Measurements from ENCODE around the gene CYP11A1. TPM values are rescaled to one million over a fixed set of nuclear protein-coding genes. Genes with fewer than 3 reads are reported as not detected.

Gene CYP11A1
- polyA plus RNA-seq, 3 donors = not detected

DNA sequence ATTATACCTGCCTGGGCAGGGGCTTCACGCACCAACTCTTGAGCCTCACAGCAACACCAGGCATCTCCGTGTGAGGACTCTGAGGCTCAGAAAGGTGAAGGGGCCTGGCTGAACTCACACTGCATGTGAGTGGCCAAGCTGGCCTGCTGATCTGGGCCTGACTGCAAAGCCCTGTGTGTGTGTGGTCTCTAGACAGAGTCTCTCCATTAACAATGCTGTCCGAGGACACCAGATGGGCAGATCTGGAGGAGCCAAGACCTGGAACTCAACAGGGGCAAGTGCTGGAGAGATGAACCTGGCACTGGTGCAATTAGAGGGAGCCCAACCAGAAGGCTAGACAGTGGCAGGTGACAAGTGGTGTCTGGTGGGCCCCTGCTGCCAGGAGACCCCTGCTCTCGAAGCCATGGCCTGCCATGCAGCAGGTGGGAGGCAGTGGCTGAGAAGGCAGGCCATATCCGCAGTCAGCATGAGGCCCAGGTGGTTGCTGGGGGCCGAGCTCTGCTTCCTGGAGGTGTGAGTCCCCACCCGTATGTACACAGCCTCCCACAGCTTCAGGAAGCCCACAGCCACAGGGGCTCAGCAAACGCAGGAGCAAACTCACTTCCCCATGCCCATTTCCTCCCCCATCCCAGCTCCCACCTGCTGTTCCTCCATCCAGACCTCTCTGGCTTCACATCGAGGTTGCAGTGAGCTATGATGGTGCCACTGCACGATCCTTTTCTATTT is 39.0 kb downstream of the CYP11A1 start:
- H3K4me3 Mint-ChIP-seq = no peak overlapping the region
- DNase-seq = no peak
- Histone ChIP-seq H3K4me3 (replicated peaks in 1 of 3; ENCODE audit: low read depth in 2 of 3, low read length in 3 of 3) (no peak overlapping the region), H3K79me2 (ENCODE audit: insufficient read depth, low read length) (no peaks in the 10 kb centered on the region), H3K4me1 (ENCODE audit: control insufficient read depth in 1 of 2, insufficient read depth in 2 of 2, low read length in 2 of 2) (no peaks in the 10 kb centered on the region), H2AFZ (ENCODE audit: insufficient read depth, low read depth, low read length, poor library complexity, severe bottlenecking) (no peak overlapping the region), H3K27me3 (ENCODE audit: control insufficient read depth in 2 of 2, insufficient read depth in 2 of 2, low read length in 2 of 2) (no peaks in the 10 kb centered on the region), H3K9me3 (replicated peaks in 1 of 2; ENCODE audit: control insufficient read depth in 1 of 2, insufficient read depth in 1 of 2, low read length in 2 of 2) (no peaks in the 10 kb centered on the region), H3K27ac (ENCODE audit: low read depth in 1 of 2, low read length in 2 of 2) (no peak overlapping the region), H4K20me1 (ENCODE audit: insufficient read depth, low read length) (no peaks in the 10 kb centered on the region), H3K36me3 (replicated peaks in 1 of 2; ENCODE audit: control insufficient read depth in 1 of 2, insufficient read depth in 2 of 2, low read length in 2 of 2) (no peaks in the 10 kb centered on the region), H3K9ac (ENCODE audit: insufficient read depth, low read length, poor library complexity, severe bottlenecking) (no peak overlapping the region), H3K4me2 (replicated peaks; ENCODE audit: extremely low read depth, low read length, poor library complexity, severe bottlenecking) (no peak overlapping the region)
- H3K36me3 Mint-ChIP-seq = no peaks in the 10 kb centered on the region
- no peak overlapping the region for H3K27ac Mint-ChIP-seq
- H3K9me3 Mint-ChIP-seq = peaks cover 0 to under 1% (median 0%) of the 10 kb centered on the region in 7 donors
- TF ChIP-seq, protein P1, sequence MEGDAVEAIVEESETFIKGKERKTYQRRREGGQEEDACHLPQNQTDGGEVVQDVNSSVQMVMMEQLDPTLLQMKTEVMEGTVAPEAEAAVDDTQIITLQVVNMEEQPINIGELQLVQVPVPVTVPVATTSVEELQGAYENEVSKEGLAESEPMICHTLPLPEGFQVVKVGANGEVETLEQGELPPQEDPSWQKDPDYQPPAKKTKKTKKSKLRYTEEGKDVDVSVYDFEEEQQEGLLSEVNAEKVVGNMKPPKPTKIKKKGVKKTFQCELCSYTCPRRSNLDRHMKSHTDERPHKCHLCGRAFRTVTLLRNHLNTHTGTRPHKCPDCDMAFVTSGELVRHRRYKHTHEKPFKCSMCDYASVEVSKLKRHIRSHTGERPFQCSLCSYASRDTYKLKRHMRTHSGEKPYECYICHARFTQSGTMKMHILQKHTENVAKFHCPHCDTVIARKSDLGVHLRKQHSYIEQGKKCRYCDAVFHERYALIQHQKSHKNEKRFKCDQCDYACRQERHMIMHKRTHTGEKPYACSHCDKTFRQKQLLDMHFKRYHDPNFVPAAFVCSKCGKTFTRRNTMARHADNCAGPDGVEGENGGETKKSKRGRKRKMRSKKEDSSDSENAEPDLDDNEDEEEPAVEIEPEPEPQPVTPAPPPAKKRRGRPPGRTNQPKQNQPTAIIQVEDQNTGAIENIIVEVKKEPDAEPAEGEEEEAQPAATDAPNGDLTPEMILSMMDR (IDR thresholded peaks at IDR 0.05) = no peak
- intact Hi-C loops (cut with micrococcal nuclease) = loop anchor here in 1 of 2 donors (10.0 kb wide), 1 partner anchor 354 kb away; no protein-coding TSS in a partner anchor
- WGBS (ENCODE audit: insufficient coverage) = 27% methylated on average over 8 of the region's 10 CpGs
- H3K27me3 Mint-ChIP-seq (ENCODE audit: low read depth in 3 of 3) = peaks cover 6 to 10% (median 6%) of the 10 kb centered on the region in 3 donors
- no peaks in the 10 kb centered on the region for H3K4me1 Mint-ChIP-seq

DNA sequence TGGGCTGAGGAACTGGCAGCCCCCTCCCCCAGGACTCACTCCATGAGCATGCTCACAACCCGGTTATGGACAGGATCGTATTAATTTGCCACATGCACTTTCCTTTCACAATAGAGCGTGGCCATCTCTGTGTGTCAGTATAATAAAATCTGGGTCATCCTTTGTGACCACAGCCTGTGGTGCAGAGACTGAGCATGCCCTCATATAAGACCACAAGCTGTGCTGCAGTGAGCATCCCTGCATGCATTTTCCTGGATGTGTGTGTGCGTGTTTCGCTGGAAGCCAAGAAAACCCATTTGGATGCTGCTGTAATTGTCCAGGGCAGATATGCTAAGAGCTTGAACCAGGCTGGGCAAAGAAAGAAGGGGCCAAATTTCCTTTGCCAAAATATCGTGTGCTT is 39.7 kb downstream of the CYP11A1 start:
- Histone ChIP-seq H3K79me2 (ENCODE audit: insufficient read depth, low read length) (no peaks in the 10 kb centered on the region), H3K9me3 (replicated peaks in 1 of 2; ENCODE audit: control insufficient read depth in 1 of 2, insufficient read depth in 1 of 2, low read length in 2 of 2) (no peaks in the 10 kb centered on the region), H4K20me1 (ENCODE audit: insufficient read depth, low read length) (no peaks in the 10 kb centered on the region), H3K36me3 (replicated peaks in 1 of 2; ENCODE audit: control insufficient read depth in 1 of 2, insufficient read depth in 2 of 2, low read length in 2 of 2) (no peaks in the 10 kb centered on the region), H3K9ac (ENCODE audit: insufficient read depth, low read length, poor library complexity, severe bottlenecking) (no peak overlapping the region), H3K27me3 (ENCODE audit: control insufficient read depth in 2 of 2, insufficient read depth in 2 of 2, low read length in 2 of 2) (no peaks in the 10 kb centered on the region), H2AFZ (ENCODE audit: insufficient read depth, low read depth, low read length, poor library complexity, severe bottlenecking) (no peak overlapping the region), H3K4me1 (ENCODE audit: control insufficient read depth in 1 of 2, insufficient read depth in 2 of 2, low read length in 2 of 2) (no peaks in the 10 kb centered on the region), H3K4me2 (replicated peaks; ENCODE audit: extremely low read depth, low read length, poor library complexity, severe bottlenecking) (no peak overlapping the region), H3K27ac (ENCODE audit: low read depth in 1 of 2, low read length in 2 of 2) (no peak overlapping the region), H3K4me3 (replicated peaks in 1 of 3; ENCODE audit: low read depth in 2 of 3, low read length in 3 of 3) (no peak overlapping the region)
- Mint-ChIP-seq H3K9me3 (no peaks in the 10 kb centered on the region), H3K4me1 (no peaks in the 10 kb centered on the region), H3K27me3 (ENCODE audit: low read depth in 3 of 3) (peaks cover 6 to 8% (median 6%) of the 10 kb centered on the region in 3 donors), H3K4me3 (no peak overlapping the region), H3K27ac (no peak overlapping the region), H3K36me3 (no peaks in the 10 kb centered on the region)
- intact Hi-C loops (cut with micrococcal nuclease) = loop anchor here in 1 of 2 donors (10.0 kb wide), 1 partner anchor 353 kb away; no protein-coding TSS in a partner anchor
- DNase-seq = no peak
- 85% methylated on average over 3 of the region's 6 CpGs for WGBS (ENCODE audit: insufficient coverage)
- TF ChIP-seq, protein P1 (IDR thresholded peaks at IDR 0.05) = no peak
